ENCODE measurements around the gene G3BP2.
"Not testable (repeated sequence)": the region's sequence is repeated elsewhere in the genome, so short reads cannot be mapped to it uniquely, and the experiment has no call there.

Gene G3BP2

GRCh38 chr4:75702919-75703411, 29.8 kb upstream of the G3BP2 start:
- peak overlapping the region; percentile 13 for H3K9ac ChIP-seq (ENCODE audit: low read length)
- H3K27me3 ChIP-seq (ENCODE audit: control insufficient read depth in 1 of 2, insufficient read depth in 2 of 2, low read length in 2 of 2), result no peaks in the 10 kb centered on the region
- no peaks in the 10 kb centered on the region for H3K36me3 ChIP-seq (ENCODE audit: insufficient read depth, low read length)
- H3K4me3 ChIP-seq (ENCODE audit: low read depth in 1 of 2, low read length in 2 of 2), result no peak overlapping the region
- H3K9me3 ChIP-seq (ENCODE audit: low read length), result no peaks in the 10 kb centered on the region
- H3K4me1 ChIP-seq (ENCODE audit: insufficient read depth, low read length), result peaks cover 12% of the 10 kb centered on the region
- no peak overlapping the region for H3K27ac ChIP-seq (ENCODE audit: low read depth, low read length)

DNA sequence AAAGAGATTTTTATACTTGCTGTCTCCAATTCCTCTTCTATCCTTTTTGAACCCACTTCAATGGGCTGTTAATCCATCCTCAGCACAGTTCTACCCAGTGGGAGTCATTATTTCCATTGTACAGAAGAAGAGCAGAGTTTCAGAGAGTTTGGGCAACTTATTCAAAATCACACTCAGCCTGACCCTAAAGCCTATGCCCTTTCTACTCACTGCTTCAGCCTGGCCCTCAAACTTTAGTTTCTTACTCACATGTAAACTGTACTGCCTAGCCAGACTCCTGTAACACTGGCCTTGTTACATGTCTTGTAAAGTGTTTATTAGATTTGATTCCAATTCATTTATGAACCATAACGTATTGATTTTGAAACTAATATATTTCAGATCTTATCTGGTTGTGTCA, 26.1 kb upstream of the G3BP2 start:
- H3K36me3 ChIP-seq (ENCODE audit: insufficient read depth, low read length), result no peaks in the 10 kb centered on the region
- H3K27me3 ChIP-seq (ENCODE audit: control insufficient read depth in 1 of 2, insufficient read depth in 2 of 2, low read length in 2 of 2), result no peaks in the 10 kb centered on the region
- no peak overlapping the region for H3K9ac ChIP-seq (ENCODE audit: low read length)
- no peak overlapping the region for H3K27ac ChIP-seq (ENCODE audit: low read depth, low read length)
- peaks cover 30% of the 10 kb centered on the region for H3K4me1 ChIP-seq (ENCODE audit: insufficient read depth, low read length)
- no peak overlapping the region for H3K4me3 ChIP-seq (ENCODE audit: low read depth in 1 of 2, low read length in 2 of 2)
- H3K9me3 ChIP-seq (ENCODE audit: low read length), result no peaks in the 10 kb centered on the region

GRCh38 chr4:75698963-75699228, 25.7 kb upstream of the G3BP2 start:
- H3K9me3 ChIP-seq (ENCODE audit: low read length), result no peaks in the 10 kb centered on the region
- H3K4me1 ChIP-seq (ENCODE audit: insufficient read depth, low read length), result peaks cover 30% of the 10 kb centered on the region
- H3K27ac ChIP-seq (ENCODE audit: low read depth, low read length), result no peak overlapping the region
- no peaks in the 10 kb centered on the region for H3K36me3 ChIP-seq (ENCODE audit: insufficient read depth, low read length)
- no peaks in the 10 kb centered on the region for H3K27me3 ChIP-seq (ENCODE audit: control insufficient read depth in 1 of 2, insufficient read depth in 2 of 2, low read length in 2 of 2)
- no peak overlapping the region for H3K9ac ChIP-seq (ENCODE audit: low read length)
- H3K4me3 ChIP-seq (ENCODE audit: low read depth in 1 of 2, low read length in 2 of 2), result no peak overlapping the region

GRCh38 chr4:75698162-75698962, 25.2 kb upstream of the G3BP2 start:
- no peak overlapping the region for H3K9ac ChIP-seq (ENCODE audit: low read length)

GRCh38 chr4:75696581-75696980, 23.4 kb upstream of the G3BP2 start:
- Histone ChIP-seq H3K27me3 (ENCODE audit: control insufficient read depth in 1 of 2, insufficient read depth in 2 of 2, low read length in 2 of 2) (no peaks in the 10 kb centered on the region), H3K9me3 (ENCODE audit: low read length) (no peaks in the 10 kb centered on the region), H3K27ac (ENCODE audit: low read depth, low read length) (peak overlapping the region; percentile 44), H3K36me3 (ENCODE audit: insufficient read depth, low read length) (no peaks in the 10 kb centered on the region), H3K4me3 (ENCODE audit: low read depth in 1 of 2, low read length in 2 of 2) (peak overlapping the region in 1 of 2 donors; percentile 8), H3K9ac (ENCODE audit: low read length) (no peak overlapping the region), H3K4me1 (ENCODE audit: insufficient read depth, low read length) (peaks cover 18% of the 10 kb centered on the region)

More at GRCh38 chr4:75698162-75698962, 25.2 kb upstream of the G3BP2 start:
- no peak overlapping the region for H3K27ac ChIP-seq (ENCODE audit: low read depth, low read length)
- no peak overlapping the region for H3K4me3 ChIP-seq (ENCODE audit: low read depth in 1 of 2, low read length in 2 of 2)
- H3K27me3 ChIP-seq (ENCODE audit: control insufficient read depth in 1 of 2, insufficient read depth in 2 of 2, low read length in 2 of 2), result no peaks in the 10 kb centered on the region
- peaks cover 29% of the 10 kb centered on the region for H3K4me1 ChIP-seq (ENCODE audit: insufficient read depth, low read length)
- no peaks in the 10 kb centered on the region for H3K36me3 ChIP-seq (ENCODE audit: insufficient read depth, low read length)
- no peaks in the 10 kb centered on the region for H3K9me3 ChIP-seq (ENCODE audit: low read length)

DNA sequence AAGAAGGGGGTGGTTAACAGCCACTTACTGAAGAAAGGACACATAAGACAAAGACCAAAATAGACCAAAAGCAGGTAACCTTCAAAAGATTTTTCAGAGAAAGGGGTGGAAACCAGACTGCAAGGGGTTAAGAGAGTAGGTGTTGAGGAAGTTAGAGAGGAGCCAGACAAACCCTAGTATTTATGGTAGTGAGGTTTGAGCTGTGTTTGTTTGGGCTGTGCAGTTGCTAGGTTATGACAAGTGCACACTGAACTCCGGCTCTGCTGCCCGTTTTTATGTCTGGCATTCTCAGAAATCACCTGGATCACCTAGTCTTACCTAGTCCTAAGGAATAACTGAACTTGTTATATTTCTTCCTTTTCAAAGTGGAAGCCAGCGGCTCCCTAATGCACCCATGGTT, 22.9 kb upstream of the G3BP2 start:
- Histone ChIP-seq H3K27me3 (ENCODE audit: control insufficient read depth in 1 of 2, insufficient read depth in 2 of 2, low read length in 2 of 2) (no peaks in the 10 kb centered on the region), H3K9ac (ENCODE audit: low read length) (no peak overlapping the region), H3K9me3 (ENCODE audit: low read length) (no peaks in the 10 kb centered on the region), H3K27ac (ENCODE audit: low read depth, low read length) (peak overlapping the region; percentile 44), H3K36me3 (ENCODE audit: insufficient read depth, low read length) (no peaks in the 10 kb centered on the region), H3K4me1 (ENCODE audit: insufficient read depth, low read length) (peaks cover 18% of the 10 kb centered on the region), H3K4me3 (ENCODE audit: low read depth in 1 of 2, low read length in 2 of 2) (peak overlapping the region in 1 of 2 donors; percentile 8)

DNA sequence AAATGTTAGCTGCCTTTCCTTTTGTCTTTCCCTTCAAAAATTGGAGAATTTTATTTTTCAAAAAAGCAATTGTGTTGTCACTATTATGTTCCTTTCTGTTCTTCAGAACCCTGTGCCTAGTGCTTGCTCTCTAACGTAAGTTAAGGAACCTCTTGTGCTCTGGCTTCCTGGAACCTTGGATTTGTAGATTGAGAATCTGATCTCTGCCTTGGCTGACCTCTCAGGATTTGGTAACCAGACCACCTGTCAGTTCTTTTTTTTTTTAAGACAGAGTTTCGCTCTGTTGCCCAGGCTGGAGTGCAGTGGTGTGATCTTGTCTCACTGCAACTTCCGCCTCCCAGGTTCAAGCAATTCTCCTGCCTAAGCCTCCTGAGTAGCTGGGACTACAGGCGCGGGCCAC, 18.9 kb upstream of the G3BP2 start:
- H3K36me3 ChIP-seq (ENCODE audit: insufficient read depth, low read length); H3K27ac ChIP-seq (ENCODE audit: low read depth, low read length); H3K9ac ChIP-seq (ENCODE audit: low read length); H3K27me3 ChIP-seq (ENCODE audit: control insufficient read depth in 1 of 2, insufficient read depth in 2 of 2, low read length in 2 of 2); H3K4me3 ChIP-seq (ENCODE audit: low read depth in 1 of 2, low read length in 2 of 2); H3K9me3 ChIP-seq (ENCODE audit: low read length): not testable (repeated sequence)
- peaks cover 18% of the 10 kb centered on the region for H3K4me1 ChIP-seq (ENCODE audit: insufficient read depth, low read length)

- not testable (repeated sequence) for H3K4me1 ChIP-seq (ENCODE audit: insufficient read depth, low read length); H3K27me3 ChIP-seq (ENCODE audit: control insufficient read depth in 1 of 2, insufficient read depth in 2 of 2, low read length in 2 of 2); H3K4me3 ChIP-seq (ENCODE audit: low read depth in 1 of 2, low read length in 2 of 2); H3K27ac ChIP-seq (ENCODE audit: low read depth, low read length); H3K9ac ChIP-seq (ENCODE audit: low read length); H3K9me3 ChIP-seq (ENCODE audit: low read length); H3K36me3 ChIP-seq (ENCODE audit: insufficient read depth, low read length)
Observed at GRCh38 chr4:75687125-75687524, 13.9 kb upstream of the G3BP2 start.

GRCh38 chr4:75686346-75686745, 13.1 kb upstream of the G3BP2 start:
- Histone ChIP-seq H3K9ac (ENCODE audit: low read length) (no peak overlapping the region), H3K9me3 (ENCODE audit: low read length) (no peaks in the 10 kb centered on the region), H3K27me3 (ENCODE audit: control insufficient read depth in 1 of 2, insufficient read depth in 2 of 2, low read length in 2 of 2) (no peaks in the 10 kb centered on the region)

DNA sequence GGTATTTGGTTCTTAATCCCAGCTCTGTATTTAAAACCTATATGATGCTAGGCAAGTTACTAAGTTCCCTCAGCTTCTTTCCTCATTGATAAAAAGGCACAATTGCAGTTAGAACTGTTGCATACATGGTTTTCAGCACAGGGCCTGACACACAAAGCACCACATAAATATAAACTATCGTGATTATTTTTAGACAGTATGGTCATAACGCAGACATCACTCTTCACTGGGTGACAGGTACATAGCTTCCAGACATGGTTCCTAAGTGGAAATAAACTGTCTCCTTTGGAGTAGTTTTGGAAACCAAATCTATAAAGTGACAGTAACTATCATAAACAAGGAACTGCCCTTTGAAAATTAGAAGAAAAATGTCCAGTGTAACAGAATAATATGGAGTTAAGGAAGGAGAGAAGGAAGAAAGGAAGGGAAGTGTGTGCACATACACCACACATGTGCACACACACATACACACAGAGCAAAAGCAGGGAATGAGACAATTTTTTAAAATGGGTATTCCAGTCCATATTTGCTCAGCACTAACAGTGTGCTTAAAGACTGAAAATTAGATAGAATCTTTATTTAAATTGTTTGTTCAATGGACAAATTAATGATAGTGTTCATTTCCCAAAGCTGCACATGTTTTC, 12.5 kb upstream of the G3BP2 start:
- Histone ChIP-seq H3K4me1 (ENCODE audit: insufficient read depth, low read length) (no peaks in the 10 kb centered on the region), H3K9me3 (ENCODE audit: low read length) (no peaks in the 10 kb centered on the region), H3K27me3 (ENCODE audit: control insufficient read depth in 1 of 2, insufficient read depth in 2 of 2, low read length in 2 of 2) (no peaks in the 10 kb centered on the region), H3K9ac (ENCODE audit: low read length) (no peak overlapping the region), H3K27ac (ENCODE audit: low read depth, low read length) (no peak overlapping the region), H3K36me3 (ENCODE audit: insufficient read depth, low read length) (no peaks in the 10 kb centered on the region), H3K4me3 (ENCODE audit: low read depth in 1 of 2, low read length in 2 of 2) (no peak overlapping the region)

More at GRCh38 chr4:75686346-75686745, 13.1 kb upstream of the G3BP2 start:
- H3K4me1 ChIP-seq (ENCODE audit: insufficient read depth, low read length), result no peaks in the 10 kb centered on the region
- no peak overlapping the region for H3K27ac ChIP-seq (ENCODE audit: low read depth, low read length)
- no peaks in the 10 kb centered on the region for H3K36me3 ChIP-seq (ENCODE audit: insufficient read depth, low read length)
- no peak overlapping the region for H3K4me3 ChIP-seq (ENCODE audit: low read depth in 1 of 2, low read length in 2 of 2)

GRCh38 chr4:75683482-75684155, 10.4 kb upstream of the G3BP2 start:
- Histone ChIP-seq H3K9me3 (ENCODE audit: low read length) (no peaks in the 10 kb centered on the region), H3K4me3 (ENCODE audit: low read depth in 1 of 2, low read length in 2 of 2) (no peak overlapping the region), H3K4me1 (ENCODE audit: insufficient read depth, low read length) (no peaks in the 10 kb centered on the region), H3K9ac (ENCODE audit: low read length) (no peak overlapping the region), H3K27ac (ENCODE audit: low read depth, low read length) (no peak overlapping the region), H3K36me3 (ENCODE audit: insufficient read depth, low read length) (no peaks in the 10 kb centered on the region), H3K27me3 (ENCODE audit: control insufficient read depth in 1 of 2, insufficient read depth in 2 of 2, low read length in 2 of 2) (no peaks in the 10 kb centered on the region)

Measured in muscle layer of colon (tissue), 2 donors.